GM19351 (cell line): Measurements from ENCODE around the gene ENKUR.

Experiments used
- ATAC-seq: cut with Tn5 transposase; IDR thresholded peaks from one replicate; pipeline ENCODE4 v1.9.1; 2021; ENCODE audit warnings: mild to moderate bottlenecking, moderate library complexity; ENCODE audit not compliant: unreplicated experiment

The ENKUR gene

GRCh38 chr10:25015828-25016375 is at the start of gene ENKUR:
TSS of gene ENKUR (minus strand) at chr10:25016158. CDS start at chr10:25015936, 222 bp downstream.
- peak; percentile 60 for ATAC-seq

- no peak for ATAC-seq
Measured at GRCh38 chr10:25064401-25064800, 48.4 kb upstream of the ENKUR start.

- no peak for ATAC-seq
Measured at GRCh38 chr10:25063644-25064043, 47.7 kb upstream of the ENKUR start.

GRCh38 chr10:25063157-25063556 is 47.2 kb upstream of the ENKUR start:
- no peak for ATAC-seq

- ATAC-seq: no peak
Measured at GRCh38 chr10:25061711-25062449, 45.9 kb upstream of the ENKUR start.

- ATAC-seq: no peak
Measured at GRCh38 chr10:25061125-25061524, 45.2 kb upstream of the ENKUR start.

GRCh38 chr10:25059990-25060389 is 44.0 kb upstream of the ENKUR start:
- no peak for ATAC-seq

GRCh38 chr10:25057886-25058285 is 41.9 kb upstream of the ENKUR start:
- ATAC-seq: no peak

GRCh38 chr10:25056726-25057125 is 40.8 kb upstream of the ENKUR start:
- ATAC-seq: no peak

- no peak for ATAC-seq
Measured at GRCh38 chr10:25052012-25052411, 36.1 kb upstream of the ENKUR start.

- no peak for ATAC-seq
Measured at GRCh38 chr10:25050402-25050801, 34.4 kb upstream of the ENKUR start.

- ATAC-seq: no peak
Measured at GRCh38 chr10:25049966-25050365, 34.0 kb upstream of the ENKUR start.

GRCh38 chr10:25048450-25048849 is 32.5 kb upstream of the ENKUR start:
- no peak for ATAC-seq

GRCh38 chr10:25047591-25048301 is 31.8 kb upstream of the ENKUR start:
- ATAC-seq: no peak

GRCh38 chr10:25047088-25047487 is 31.1 kb upstream of the ENKUR start:
- ATAC-seq: no peak

GRCh38 chr10:25046641-25047040 is 30.7 kb upstream of the ENKUR start:
- ATAC-seq: no peak

- no peak for ATAC-seq
Measured at GRCh38 chr10:25039531-25039930, 23.6 kb upstream of the ENKUR start.

GRCh38 chr10:25038325-25038724 is 22.4 kb upstream of the ENKUR start:
- no peak for ATAC-seq

- peak; percentile 84 for ATAC-seq
Measured at GRCh38 chr10:25036381-25036780, 20.4 kb upstream of the ENKUR start.

GRCh38 chr10:25029519-25029918 is 13.6 kb upstream of the ENKUR start:
- no peak for ATAC-seq

- ATAC-seq: no peak
Measured at GRCh38 chr10:25028711-25029110, 12.8 kb upstream of the ENKUR start.

GRCh38 chr10:25026463-25026862 is 10.5 kb upstream of the ENKUR start:
- ATAC-seq: no peak
